ENCODE data around the gene PLD1. TPM values are rescaled to one million over a fixed set of nuclear protein-coding genes. Genes with fewer than 3 reads are reported as not detected.
A peak's percentile ranks its signal among the peaks of the same experiment; 100 is the strongest.

The PLD1 gene
- total and polyA plus RNA-seq, 10 donors, result 3.0 to 75.2 (median 54.0) TPM

- no peak overlapping the region for H3K4me3 ChIP-seq
- H3K36me3 ChIP-seq, result no peaks in the 10 kb centered on the region
- DNase-seq, result no peak
- no peak for TF ChIP-seq POLR2AphosphoS5 (IDR thresholded peaks at IDR 0.05)
- peaks cover 0 to 19% (median 10%) of the 10 kb centered on the region in 6 donors for H3K4me1 ChIP-seq
- no peaks in the 10 kb centered on the region for H3K27me3 ChIP-seq (replicated peaks in 1 of 7)
- no peaks in the 10 kb centered on the region for H3K9me3 ChIP-seq
- intact Hi-C loops (cut with DNase I; ENCODE audit: low total_unique reads), result no loop called here
- H3K27ac ChIP-seq, result no peak overlapping the region
- WGBS, 5 donors, result 93 to 99% (median 96%) methylated on average over 2 of the region's 2 CpGs
Observed at GRCh38 chr3:171840445-171840810, 30.1 kb upstream of the PLD1 start.

- intact Hi-C loops (cut with DNase I; ENCODE audit: low total_unique reads), result loop anchor here (10.0 kb wide), 1 partner anchor 194 kb away; no protein-coding TSS in a partner anchor
- H3K4me1 ChIP-seq, result peaks cover 0 to 31% (median 14%) of the 10 kb centered on the region in 6 donors
- DNase-seq, result no peak
- H3K27me3 ChIP-seq (replicated peaks in 1 of 7), result no peaks in the 10 kb centered on the region
- H3K27ac ChIP-seq, result no peak overlapping the region
- no peaks in the 10 kb centered on the region for H3K9me3 ChIP-seq
- WGBS, 5 donors, result 81 to 90% (median 82%) methylated on average over 2 of the region's 2 CpGs
- H3K4me3 ChIP-seq, result no peak overlapping the region
- no peak for TF ChIP-seq POLR2A (IDR thresholded peaks at IDR 0.05)
- H3K36me3 ChIP-seq, result no peaks in the 10 kb centered on the region
Observed at GRCh38 chr3:171839270-171839669, 29.0 kb upstream of the PLD1 start.

GRCh38 chr3:171838218-171838720 lies 28.0 kb upstream of the PLD1 start:
- 35 to 58% (median 40%) methylated on average over 6 of the region's 6 CpGs for WGBS, 5 donors
- Histone ChIP-seq H3K27me3 (replicated peaks in 1 of 7) (no peaks in the 10 kb centered on the region), H3K9me3 (no peaks in the 10 kb centered on the region), H3K4me3 (peak overlapping the region in 1 of 8 donors; percentile 19), H3K36me3 (no peaks in the 10 kb centered on the region), H3K27ac (peak overlapping the region; percentile 9 to 63 (median 40)), H3K4me1 (peaks cover 0 to 41% (median 20%) of the 10 kb centered on the region in 6 donors)
- intact Hi-C loops (cut with DNase I; ENCODE audit: low total_unique reads), result loop anchor here (10.0 kb wide), 1 partner anchor 193 kb away; no protein-coding TSS in a partner anchor
- DNase-seq, result no peak
- TF ChIP-seq CTCF (IDR thresholded peaks at IDR 0.05 in 8 of 11, conservative IDR thresholded peaks at IDR 0.05 in 3 of 11), result peak in 1 of 11 experiments; percentile 12
- TF ChIP-seq POLR2AphosphoS5 (IDR thresholded peaks at IDR 0.05), result no peak

- Histone ChIP-seq H3K9me3 (no peaks in the 10 kb centered on the region), H3K27ac (peak overlapping the region in 6 of 8 donors; percentile 9 to 63 (median 40)), H3K4me3 (no peak overlapping the region), H3K36me3 (no peaks in the 10 kb centered on the region), H3K27me3 (replicated peaks in 1 of 7) (no peaks in the 10 kb centered on the region), H3K4me1 (peaks cover 0 to 42% (median 20%) of the 10 kb centered on the region in 6 donors)
- no peak for TF ChIP-seq POLR2A (IDR thresholded peaks at IDR 0.05)
- TF ChIP-seq CTCF (IDR thresholded peaks at IDR 0.05 in 8 of 11, conservative IDR thresholded peaks at IDR 0.05 in 3 of 11), result no peak
- TF ChIP-seq POLR2AphosphoS5 (IDR thresholded peaks at IDR 0.05), result no peak
- DNase-seq, result no peak
- intact Hi-C loops (cut with DNase I; ENCODE audit: low total_unique reads), result loop anchor here (10.0 kb wide), 1 partner anchor 193 kb away; no protein-coding TSS in a partner anchor
Observed at GRCh38 chr3:171837698-171838097, 27.4 kb upstream of the PLD1 start.

GRCh38 chr3:171836855-171837254 lies 26.6 kb upstream of the PLD1 start:
- no peak for TF ChIP-seq POLR2A (IDR thresholded peaks at IDR 0.05)
- Histone ChIP-seq H3K9me3 (no peaks in the 10 kb centered on the region), H3K27me3 (replicated peaks in 1 of 7) (no peaks in the 10 kb centered on the region), H3K27ac (no peak overlapping the region), H3K36me3 (no peaks in the 10 kb centered on the region), H3K4me3 (no peak overlapping the region), H3K4me1 (peaks cover 0 to 42% (median 20%) of the 10 kb centered on the region in 6 donors)
- DNase-seq, result no peak
- 88 to 96% (median 92%) methylated on average over 3 of the region's 3 CpGs for WGBS, 5 donors
- intact Hi-C loops (cut with DNase I; ENCODE audit: low total_unique reads), result loop anchor here (10.0 kb wide), 1 partner anchor 192 kb away; no protein-coding TSS in a partner anchor
